ENCODE measurements around the gene ARSB. TPM values are rescaled to one million over a fixed set of nuclear protein-coding genes. Genes with fewer than 3 reads are reported as not detected.

Gene ARSB
- total RNA-seq, 1 donor from 2014 or later, result 23.5 TPM

DNA sequence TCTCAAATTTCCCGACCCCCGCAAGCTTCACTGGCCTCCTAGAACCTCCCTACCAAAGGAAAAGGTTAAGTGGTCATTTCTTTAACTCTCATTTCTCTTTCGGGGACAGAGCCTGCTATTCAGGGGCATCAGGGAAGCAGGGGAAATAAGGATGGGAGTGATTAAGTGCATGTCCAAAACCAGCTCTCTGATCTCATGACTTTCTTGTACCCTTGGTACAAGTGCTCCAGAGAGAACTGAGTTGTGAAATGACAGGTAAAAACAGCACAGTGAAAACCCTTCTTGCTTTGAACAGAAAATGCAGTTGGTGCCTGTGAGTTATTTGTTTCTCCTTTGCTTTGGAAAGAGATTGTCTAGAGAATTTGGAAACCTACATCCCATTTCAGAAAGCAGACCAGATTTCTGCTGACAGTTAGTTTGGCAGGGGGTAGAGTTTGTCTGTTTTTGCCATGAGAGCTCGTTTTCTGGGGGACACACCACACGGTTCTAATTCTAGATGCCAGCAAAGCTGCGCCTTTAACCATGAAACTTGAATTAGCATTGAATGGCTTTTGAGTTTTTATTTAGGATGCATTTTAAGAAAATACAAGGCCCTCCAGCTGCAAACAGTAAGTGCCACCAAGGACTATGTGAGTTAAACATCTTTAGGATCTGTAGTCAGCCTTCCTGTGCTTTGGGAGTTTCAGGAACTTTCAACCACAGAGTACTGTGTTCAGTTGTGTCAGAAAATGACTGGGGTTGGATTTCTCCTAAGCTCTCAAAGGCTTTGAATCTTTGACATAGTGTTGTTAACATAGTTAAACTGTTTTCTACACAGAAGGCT lies 174.8 kb downstream of the ARSB start:
- Mint-ChIP-seq H3K36me3 (ENCODE audit: unreplicated experiment) (peaks cover 7% of the 10 kb centered on the region), H3K27ac (ENCODE audit: unreplicated experiment) (no peak overlapping the region), H3K4me1 (ENCODE audit: low read depth, unreplicated experiment) (peaks cover 6% of the 10 kb centered on the region), H3K9me3 (ENCODE audit: unreplicated experiment) (no peaks in the 10 kb centered on the region), H3K27me3 (ENCODE audit: unreplicated experiment) (no peaks in the 10 kb centered on the region), H3K4me3 (ENCODE audit: unreplicated experiment) (no peak overlapping the region)
- no peak for DNase-seq
- TF ChIP-seq, protein P1, sequence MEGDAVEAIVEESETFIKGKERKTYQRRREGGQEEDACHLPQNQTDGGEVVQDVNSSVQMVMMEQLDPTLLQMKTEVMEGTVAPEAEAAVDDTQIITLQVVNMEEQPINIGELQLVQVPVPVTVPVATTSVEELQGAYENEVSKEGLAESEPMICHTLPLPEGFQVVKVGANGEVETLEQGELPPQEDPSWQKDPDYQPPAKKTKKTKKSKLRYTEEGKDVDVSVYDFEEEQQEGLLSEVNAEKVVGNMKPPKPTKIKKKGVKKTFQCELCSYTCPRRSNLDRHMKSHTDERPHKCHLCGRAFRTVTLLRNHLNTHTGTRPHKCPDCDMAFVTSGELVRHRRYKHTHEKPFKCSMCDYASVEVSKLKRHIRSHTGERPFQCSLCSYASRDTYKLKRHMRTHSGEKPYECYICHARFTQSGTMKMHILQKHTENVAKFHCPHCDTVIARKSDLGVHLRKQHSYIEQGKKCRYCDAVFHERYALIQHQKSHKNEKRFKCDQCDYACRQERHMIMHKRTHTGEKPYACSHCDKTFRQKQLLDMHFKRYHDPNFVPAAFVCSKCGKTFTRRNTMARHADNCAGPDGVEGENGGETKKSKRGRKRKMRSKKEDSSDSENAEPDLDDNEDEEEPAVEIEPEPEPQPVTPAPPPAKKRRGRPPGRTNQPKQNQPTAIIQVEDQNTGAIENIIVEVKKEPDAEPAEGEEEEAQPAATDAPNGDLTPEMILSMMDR (IDR thresholded peaks at IDR 0.05; ENCODE audit: partially characterized antibody, unreplicated experiment), result no peak

DNA sequence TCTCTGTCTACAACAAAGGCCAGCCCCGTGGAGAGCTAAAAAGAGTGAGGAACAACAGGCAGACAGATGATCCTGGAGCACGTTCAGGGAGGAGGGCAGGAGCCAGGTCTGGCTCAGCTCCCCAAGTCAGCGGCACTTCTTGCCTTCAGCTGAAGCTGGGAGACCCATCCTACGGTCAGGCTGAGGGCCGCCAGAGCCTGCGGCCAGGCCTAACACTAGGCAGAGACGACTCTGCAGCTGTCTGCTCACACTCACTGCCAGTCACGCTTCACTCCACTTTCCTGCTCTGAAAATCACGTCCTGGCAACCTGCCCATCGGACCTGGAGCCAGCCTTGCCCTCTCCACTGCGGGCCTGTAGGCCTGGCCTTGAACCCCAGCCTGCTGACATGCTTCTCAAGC lies 175.7 kb downstream of the ARSB start:
- TF ChIP-seq, protein P1 (IDR thresholded peaks at IDR 0.05; ENCODE audit: partially characterized antibody, unreplicated experiment), result no peak
- Mint-ChIP-seq H3K4me3 (ENCODE audit: unreplicated experiment) (no peak overlapping the region), H3K27me3 (ENCODE audit: unreplicated experiment) (no peaks in the 10 kb centered on the region), H3K27ac (ENCODE audit: unreplicated experiment) (no peak overlapping the region), H3K36me3 (ENCODE audit: unreplicated experiment) (peaks cover 7% of the 10 kb centered on the region), H3K4me1 (ENCODE audit: low read depth, unreplicated experiment) (peaks cover 6% of the 10 kb centered on the region), H3K9me3 (ENCODE audit: unreplicated experiment) (no peaks in the 10 kb centered on the region)
- no peak for DNase-seq

DNA sequence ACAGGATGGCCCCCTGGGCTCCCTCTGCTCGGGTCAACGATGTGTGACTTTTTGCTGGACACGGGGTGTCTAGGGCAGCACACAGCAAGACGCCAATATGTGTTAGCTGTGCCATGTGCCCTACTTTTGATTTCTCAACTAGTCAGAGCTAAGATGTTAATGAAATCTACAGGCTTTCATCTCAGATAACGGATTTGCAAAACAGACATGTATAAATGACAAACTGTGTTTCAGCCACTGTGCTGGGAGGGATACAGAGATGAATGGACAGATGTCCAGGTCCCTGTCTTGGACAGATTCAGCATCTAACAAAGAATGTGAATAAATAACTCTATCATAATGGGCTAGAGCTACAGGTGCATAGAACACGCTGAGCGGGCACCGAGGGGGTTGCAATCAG lies 176.3 kb downstream of the ARSB start:
- H3K27me3 Mint-ChIP-seq (ENCODE audit: unreplicated experiment), result no peaks in the 10 kb centered on the region
- H3K4me3 Mint-ChIP-seq (ENCODE audit: unreplicated experiment), result no peak overlapping the region
- TF ChIP-seq, protein P1 (IDR thresholded peaks at IDR 0.05; ENCODE audit: partially characterized antibody, unreplicated experiment), result no peak
- no peak overlapping the region for H3K27ac Mint-ChIP-seq (ENCODE audit: unreplicated experiment)
- peaks cover 6% of the 10 kb centered on the region for H3K4me1 Mint-ChIP-seq (ENCODE audit: low read depth, unreplicated experiment)
- H3K36me3 Mint-ChIP-seq (ENCODE audit: unreplicated experiment), result peaks cover 7% of the 10 kb centered on the region
- no peak for DNase-seq
- H3K9me3 Mint-ChIP-seq (ENCODE audit: unreplicated experiment), result no peaks in the 10 kb centered on the region

DNA sequence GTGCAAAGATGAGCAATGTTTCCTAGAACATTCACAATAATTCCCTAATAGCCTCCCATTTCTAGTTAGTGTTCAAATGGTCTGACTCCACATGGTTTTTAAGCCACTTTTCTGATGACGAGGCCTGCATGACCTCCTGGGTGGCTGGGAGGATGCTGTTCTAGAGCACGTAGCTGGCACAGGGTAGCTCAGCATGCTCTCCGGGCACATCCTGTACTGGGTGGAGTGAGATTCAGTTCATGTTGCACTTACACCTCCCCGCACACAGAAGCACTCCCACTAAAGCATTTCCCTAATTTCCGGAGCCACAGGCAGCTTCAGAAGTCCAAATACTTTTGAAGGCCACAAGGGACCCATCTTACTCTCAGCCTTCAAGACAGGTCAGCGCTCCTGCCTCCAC lies 176.7 kb downstream of the ARSB start:
- no peak overlapping the region for H3K27ac Mint-ChIP-seq (ENCODE audit: unreplicated experiment)
- no peak for DNase-seq
- no peaks in the 10 kb centered on the region for H3K9me3 Mint-ChIP-seq (ENCODE audit: unreplicated experiment)
- TF ChIP-seq, protein P1 (IDR thresholded peaks at IDR 0.05; ENCODE audit: partially characterized antibody, unreplicated experiment), result no peak
- H3K27me3 Mint-ChIP-seq (ENCODE audit: unreplicated experiment), result no peaks in the 10 kb centered on the region
- H3K4me1 Mint-ChIP-seq (ENCODE audit: low read depth, unreplicated experiment), result peaks cover 6% of the 10 kb centered on the region
- no peak overlapping the region for H3K4me3 Mint-ChIP-seq (ENCODE audit: unreplicated experiment)
- H3K36me3 Mint-ChIP-seq (ENCODE audit: unreplicated experiment), result peaks cover 7% of the 10 kb centered on the region

DNA sequence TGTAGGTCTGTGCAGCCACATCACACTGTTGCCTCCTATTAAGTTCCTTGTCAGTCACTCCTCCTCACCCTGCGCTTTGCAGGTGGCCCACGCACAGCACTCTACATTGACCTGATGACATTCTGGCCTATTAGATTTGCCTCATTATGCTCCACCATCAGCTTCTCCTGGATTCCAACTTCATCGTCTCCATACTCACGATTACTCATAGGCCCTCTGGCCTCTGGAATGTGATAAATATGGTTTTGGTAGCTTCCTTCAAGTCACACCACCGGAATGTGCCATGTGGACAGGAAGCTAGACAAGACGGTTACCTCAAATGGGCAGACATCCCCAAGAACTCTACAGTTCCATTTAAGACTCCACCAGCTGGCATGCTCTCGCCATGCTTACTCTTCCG lies 178.6 kb downstream of the ARSB start:
- peaks cover 13% of the 10 kb centered on the region for H3K36me3 Mint-ChIP-seq (ENCODE audit: unreplicated experiment)

More for the DNA sequence above, 178.6 kb downstream of the ARSB start:
- H3K9me3 Mint-ChIP-seq (ENCODE audit: unreplicated experiment), result no peaks in the 10 kb centered on the region
- H3K27ac Mint-ChIP-seq (ENCODE audit: unreplicated experiment), result no peak overlapping the region
- TF ChIP-seq, protein P1 (IDR thresholded peaks at IDR 0.05; ENCODE audit: partially characterized antibody, unreplicated experiment), result no peak
- H3K4me1 Mint-ChIP-seq (ENCODE audit: low read depth, unreplicated experiment), result peaks cover 7% of the 10 kb centered on the region
- no peak overlapping the region for H3K4me3 Mint-ChIP-seq (ENCODE audit: unreplicated experiment)
- DNase-seq, result no peak
- no peaks in the 10 kb centered on the region for H3K27me3 Mint-ChIP-seq (ENCODE audit: unreplicated experiment)
